PC-3 (cell line): ENCODE data around the gene TRIM40.

Source experiments
- EZH2 ChIP-seq: fragments of 300-600 bp; sonication (generic); IDR thresholded peaks from one replicate; pipeline ENCODE4 v1.6.1; 2017; ENCODE audit warnings: antibody characterized with exemption, mild to moderate bottlenecking, low read length; ENCODE audit not compliant: unreplicated experiment
- EZH2phosphoT487 ChIP-seq: fragments of 300-600 bp; sonication (generic); IDR thresholded peaks from 2 replicates; pipeline ENCODE4 v1.6.1; 2018; ENCODE audit warnings: mild to moderate bottlenecking, antibody characterized with exemption, low read length, borderline replicate concordance
- TF ChIP-seq, protein P1 (sequence below): fragments of 300-600 bp; sonication (generic); conservative IDR thresholded peaks from 2 replicates; pipeline ENCODE4 v1.5.1; 2017; ENCODE audit warnings: antibody characterized with exemption, low read depth, mild to moderate bottlenecking, low read length

DNA sequence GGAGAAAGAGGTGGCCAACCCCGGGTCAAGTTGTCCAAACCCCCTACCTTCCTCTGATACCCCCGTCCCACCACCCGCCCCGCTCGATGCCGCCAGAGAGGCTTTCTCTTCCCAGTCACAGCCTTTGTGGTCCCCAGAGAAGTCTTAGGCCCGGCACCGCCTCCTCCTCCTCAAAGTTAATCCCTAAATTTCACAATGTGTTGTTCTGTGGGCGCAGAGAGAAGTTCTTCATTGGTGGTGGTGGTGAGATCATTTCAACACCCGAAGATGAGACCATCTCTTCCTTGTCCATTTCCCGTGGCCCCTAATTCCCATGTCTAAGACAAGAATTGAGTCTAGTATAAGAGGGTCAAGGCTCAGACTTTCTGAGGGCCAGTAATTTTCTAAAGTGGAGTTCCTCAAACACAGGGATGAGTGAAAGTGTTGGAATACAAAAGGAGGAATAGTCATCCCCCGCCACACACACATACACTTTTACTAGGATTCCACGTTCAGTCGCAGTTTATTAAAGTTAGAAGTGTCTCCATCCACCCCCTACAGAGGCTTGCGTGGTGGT, 33.4 kb upstream of the TRIM40 start:
- TF ChIP-seq, protein P1, sequence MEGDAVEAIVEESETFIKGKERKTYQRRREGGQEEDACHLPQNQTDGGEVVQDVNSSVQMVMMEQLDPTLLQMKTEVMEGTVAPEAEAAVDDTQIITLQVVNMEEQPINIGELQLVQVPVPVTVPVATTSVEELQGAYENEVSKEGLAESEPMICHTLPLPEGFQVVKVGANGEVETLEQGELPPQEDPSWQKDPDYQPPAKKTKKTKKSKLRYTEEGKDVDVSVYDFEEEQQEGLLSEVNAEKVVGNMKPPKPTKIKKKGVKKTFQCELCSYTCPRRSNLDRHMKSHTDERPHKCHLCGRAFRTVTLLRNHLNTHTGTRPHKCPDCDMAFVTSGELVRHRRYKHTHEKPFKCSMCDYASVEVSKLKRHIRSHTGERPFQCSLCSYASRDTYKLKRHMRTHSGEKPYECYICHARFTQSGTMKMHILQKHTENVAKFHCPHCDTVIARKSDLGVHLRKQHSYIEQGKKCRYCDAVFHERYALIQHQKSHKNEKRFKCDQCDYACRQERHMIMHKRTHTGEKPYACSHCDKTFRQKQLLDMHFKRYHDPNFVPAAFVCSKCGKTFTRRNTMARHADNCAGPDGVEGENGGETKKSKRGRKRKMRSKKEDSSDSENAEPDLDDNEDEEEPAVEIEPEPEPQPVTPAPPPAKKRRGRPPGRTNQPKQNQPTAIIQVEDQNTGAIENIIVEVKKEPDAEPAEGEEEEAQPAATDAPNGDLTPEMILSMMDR = no peak
- TF ChIP-seq EZH2 (no peak), EZH2phosphoT487 (no peak)
